ENCODE results near the gene COX19. TPM values are rescaled to one million over a fixed set of nuclear protein-coding genes. Genes with fewer than 3 reads are reported as not detected.
"Not testable (repeated sequence)": the region's sequence is repeated elsewhere in the genome, so short reads cannot be mapped to it uniquely, and the experiment has no call there.

The COX19 gene
- total RNA-seq, 1 experiment from 2014 or later = 4.4 TPM

- no peaks in the 10 kb centered on the region for H3K27me3 ChIP-seq
- DNase-seq = no peak
Observed at GRCh38 chr7:931871-932650, 43.3 kb downstream of the COX19 start.

GRCh38 chr7:930975-931758, 44.2 kb downstream of the COX19 start:
- H3K9me3 ChIP-seq = no peaks in the 10 kb centered on the region
- H3K36me3 ChIP-seq = no peaks in the 10 kb centered on the region
- no peak overlapping the region for H3K4me3 ChIP-seq
- DNase-seq = no peak
- H3K27me3 ChIP-seq = no peaks in the 10 kb centered on the region

More at GRCh38 chr7:931871-932650, 43.3 kb downstream of the COX19 start:
- no peaks in the 10 kb centered on the region for H3K9me3 ChIP-seq
- H3K36me3 ChIP-seq = no peaks in the 10 kb centered on the region
- no peak overlapping the region for H3K4me3 ChIP-seq

DNA sequence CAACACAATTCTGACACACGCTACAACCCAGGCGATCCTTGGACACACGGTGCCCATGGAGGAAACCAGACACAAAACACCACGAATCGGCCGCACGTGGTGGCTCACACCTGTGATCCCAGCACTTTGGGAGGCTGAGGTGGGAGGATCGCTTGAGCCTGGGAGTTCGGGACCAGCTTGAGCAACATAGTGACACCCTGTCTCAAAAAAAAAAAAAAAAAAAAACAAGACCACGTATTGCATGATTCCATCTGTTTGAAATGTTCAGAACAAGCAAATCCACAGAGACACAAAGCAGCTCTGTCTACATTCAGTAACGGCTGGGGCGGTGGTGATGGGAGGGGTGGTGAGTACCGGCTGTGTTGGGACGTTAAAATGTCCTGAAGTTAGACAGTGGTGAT, 46.0 kb downstream of the COX19 start:
- no peak for DNase-seq
- H3K9me3 ChIP-seq = no peaks in the 10 kb centered on the region
- H3K27me3 ChIP-seq = no peaks in the 10 kb centered on the region

GRCh38 chr7:927031-927671, 48.2 kb downstream of the COX19 start:
- Histone ChIP-seq H3K4me3 (no peak overlapping the region), H3K27me3 (no peaks in the 10 kb centered on the region), H3K9me3 (no peaks in the 10 kb centered on the region), H3K36me3 (no peaks in the 10 kb centered on the region)
- no peak for DNase-seq

More for the DNA sequence above, 46.0 kb downstream of the COX19 start:
- Histone ChIP-seq H3K36me3 (no peaks in the 10 kb centered on the region), H3K4me3 (no peak overlapping the region)

- H3K27me3 ChIP-seq = no peaks in the 10 kb centered on the region
Observed at GRCh38 chr7:926061-927030, 49.0 kb downstream of the COX19 start.

DNA sequence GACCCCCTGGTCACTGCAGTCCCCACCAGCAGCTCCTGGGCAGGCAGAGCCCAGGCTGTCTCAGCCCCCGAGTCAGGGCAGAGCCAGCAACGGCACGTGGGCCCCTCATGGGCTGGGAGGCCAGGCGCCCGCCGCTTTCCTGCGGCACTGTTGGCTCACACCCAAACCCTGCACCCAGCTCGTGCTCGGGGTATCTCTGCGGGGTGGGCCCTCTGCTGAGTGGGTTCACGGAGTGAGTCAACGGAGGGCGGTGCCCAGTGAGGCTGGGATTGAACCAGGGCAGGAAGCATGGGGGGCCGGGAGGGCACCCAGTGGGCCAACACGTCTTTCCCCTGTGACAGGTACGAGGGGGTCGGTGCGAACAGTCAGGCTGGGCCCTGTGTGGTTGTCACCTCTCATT, 49.7 kb downstream of the COX19 start:
- Histone ChIP-seq H3K27me3 (no peaks in the 10 kb centered on the region), H3K4me3 (no peak overlapping the region), H3K9me3 (no peaks in the 10 kb centered on the region), H3K36me3 (no peaks in the 10 kb centered on the region)
- no peak for DNase-seq

More at GRCh38 chr7:926061-927030, 49.0 kb downstream of the COX19 start:
- no peak overlapping the region for H3K4me3 ChIP-seq
- DNase-seq = no peak
- H3K36me3 ChIP-seq = no peaks in the 10 kb centered on the region
- H3K9me3 ChIP-seq = no peaks in the 10 kb centered on the region

GRCh38 chr7:924541-925231, 50.7 kb downstream of the COX19 start:
- H3K36me3 ChIP-seq = no peaks in the 10 kb centered on the region
- H3K4me3 ChIP-seq = no peak overlapping the region
- H3K9me3 ChIP-seq = no peaks in the 10 kb centered on the region
- peak; percentile 47 for DNase-seq
- no peaks in the 10 kb centered on the region for H3K27me3 ChIP-seq

GRCh38 chr7:924042-924441, 51.3 kb downstream of the COX19 start:
- not testable (repeated sequence) for H3K36me3 ChIP-seq, DNase-seq, H3K4me3 ChIP-seq, H3K27me3 ChIP-seq, H3K9me3 ChIP-seq

GRCh38 chr7:923108-924041, 52.0 kb downstream of the COX19 start:
- Histone ChIP-seq H3K36me3 (no peaks in the 10 kb centered on the region), H3K9me3 (no peaks in the 10 kb centered on the region), H3K4me3 (no peak overlapping the region), H3K27me3 (no peaks in the 10 kb centered on the region)
- no peak for DNase-seq

DNA sequence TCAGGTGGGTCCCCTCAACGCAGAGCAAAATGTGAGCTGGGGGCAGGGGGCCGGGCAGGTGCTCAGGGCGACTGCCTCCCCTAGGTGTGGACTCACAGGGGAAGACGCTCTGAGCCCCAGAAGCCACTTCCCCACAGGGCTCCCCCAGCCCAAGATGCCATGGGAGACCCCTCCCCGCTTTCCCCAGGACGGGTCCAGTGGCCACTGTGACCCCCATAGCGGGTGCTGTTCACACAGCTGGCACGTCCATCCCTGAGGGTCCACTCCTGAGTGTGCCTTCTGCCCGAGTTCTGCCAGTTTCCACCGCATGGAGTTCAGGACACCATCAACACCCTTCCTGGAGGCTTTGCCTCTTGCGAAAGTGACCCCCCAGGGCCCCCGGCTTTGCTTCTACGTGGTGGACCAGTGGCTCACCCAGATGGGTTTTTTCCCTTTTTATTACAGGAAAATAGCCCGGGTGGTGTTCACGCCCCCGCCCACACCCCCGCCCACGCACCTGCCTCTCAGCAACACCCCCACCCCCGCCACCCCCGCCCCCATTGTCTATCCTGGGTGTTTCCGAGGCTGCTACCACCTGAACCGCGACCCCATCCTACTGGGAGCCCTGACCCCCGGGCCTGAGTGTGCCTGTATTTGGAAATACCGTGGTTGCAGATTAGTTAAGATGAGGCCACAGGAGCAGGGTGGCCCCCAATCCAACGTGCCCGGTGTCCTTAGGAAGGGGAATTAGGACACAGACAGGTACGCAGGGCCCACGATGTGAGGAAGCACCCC, 52.8 kb downstream of the COX19 start:
- Histone ChIP-seq H3K9me3 (no peaks in the 10 kb centered on the region), H3K4me3 (no peak overlapping the region), H3K36me3 (no peaks in the 10 kb centered on the region), H3K27me3 (no peaks in the 10 kb centered on the region)
- no peak for DNase-seq

DNA sequence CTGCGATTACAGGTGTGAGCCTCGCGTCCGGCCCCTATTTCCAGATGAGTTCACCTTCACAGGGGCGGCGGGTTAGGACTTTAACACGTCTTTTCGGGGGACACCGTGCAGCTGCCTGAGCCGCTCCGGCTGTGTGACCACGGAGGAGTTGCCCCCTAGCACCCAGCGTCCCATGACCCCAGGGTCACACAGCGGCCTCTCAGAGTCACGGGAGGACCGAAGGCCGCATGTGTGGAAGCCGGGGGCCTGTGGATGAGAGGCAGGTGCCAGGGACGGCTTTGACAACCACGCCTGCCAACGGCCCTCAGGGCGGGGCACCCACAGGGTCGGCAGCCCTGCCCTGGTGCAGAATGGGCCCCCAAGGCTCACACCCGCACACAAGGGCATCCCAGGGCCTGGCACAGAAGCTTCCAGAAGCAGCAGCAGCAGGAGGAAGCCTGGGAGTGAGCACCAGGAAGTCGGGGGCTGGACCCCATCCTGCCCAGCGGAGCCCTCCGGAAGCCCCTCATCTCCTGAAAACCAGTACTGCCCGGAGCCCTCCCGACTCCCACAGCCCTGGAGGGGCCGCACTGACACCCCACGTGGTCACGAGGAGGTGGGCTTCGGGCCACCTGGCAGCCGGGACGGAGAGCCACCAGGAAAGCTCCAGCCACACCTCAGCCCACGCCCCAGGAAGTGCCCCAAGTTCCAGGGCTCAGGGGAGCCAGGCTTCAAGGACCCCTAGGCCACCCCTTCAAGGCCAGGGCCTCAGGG, 53.6 kb downstream of the COX19 start:
- Histone ChIP-seq H3K36me3 (no peaks in the 10 kb centered on the region), H3K9me3 (no peaks in the 10 kb centered on the region), H3K4me3 (no peak overlapping the region), H3K27me3 (no peaks in the 10 kb centered on the region)
- DNase-seq = no peak

DNA sequence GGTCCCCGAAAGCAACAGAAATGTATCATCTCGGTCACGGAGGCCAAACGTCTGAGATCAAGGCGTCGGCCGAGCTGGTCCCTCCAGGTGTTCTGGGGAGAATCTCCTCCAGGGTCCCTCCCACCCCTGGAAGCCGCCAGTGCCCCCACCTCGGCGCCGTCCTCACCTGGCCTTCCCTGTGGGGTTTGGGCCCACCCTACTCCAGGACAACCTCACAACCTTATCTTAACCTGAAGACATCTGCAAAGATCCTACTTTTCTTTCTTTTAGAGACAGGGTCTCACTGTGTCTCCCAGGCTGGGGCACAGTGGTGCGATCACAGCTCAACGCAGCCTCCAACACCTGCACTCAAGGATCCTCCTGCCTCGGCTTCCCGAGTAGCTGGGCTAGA, 54.3 kb downstream of the COX19 start:
- Histone ChIP-seq H3K9me3 (no peaks in the 10 kb centered on the region), H3K4me3 (no peak overlapping the region), H3K27me3 (no peaks in the 10 kb centered on the region), H3K36me3 (no peaks in the 10 kb centered on the region)
- DNase-seq = no peak

DNA sequence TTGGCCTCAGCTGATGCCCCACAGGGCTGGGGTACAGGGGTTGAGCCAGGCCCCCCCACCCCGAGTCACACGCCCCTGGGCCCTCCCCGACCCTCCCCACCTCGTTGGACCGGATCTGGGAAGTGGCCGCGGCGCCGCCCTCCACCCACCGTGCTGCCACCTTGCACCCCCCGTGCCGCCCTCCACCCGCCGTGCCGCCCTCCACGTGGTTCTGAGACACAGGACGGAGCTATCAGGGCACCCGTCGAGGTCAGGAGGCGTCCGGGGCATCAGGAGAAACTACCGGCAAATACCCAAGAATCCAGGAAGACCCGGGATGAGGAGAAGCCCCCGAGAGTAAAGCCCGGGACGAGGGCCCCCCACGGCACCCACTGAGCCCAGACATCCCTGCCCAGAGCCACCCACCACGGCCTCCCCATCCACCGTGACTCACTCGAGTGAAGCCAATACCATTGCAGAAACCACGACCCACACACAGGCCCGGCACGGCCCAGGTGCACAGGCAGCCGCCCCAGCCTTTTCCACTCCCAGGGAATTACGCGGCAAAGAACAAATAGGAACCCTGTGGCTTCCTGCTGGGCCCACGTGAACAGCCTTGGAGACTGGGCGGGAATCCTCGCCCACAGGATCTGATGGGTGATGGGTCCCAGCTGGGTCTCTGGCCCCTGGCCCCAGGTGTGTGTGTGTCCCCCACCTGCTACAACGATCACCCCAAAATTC, 54.8 kb downstream of the COX19 start:
- no peaks in the 10 kb centered on the region for H3K9me3 ChIP-seq
- no peak overlapping the region for H3K4me3 ChIP-seq
- H3K36me3 ChIP-seq = no peaks in the 10 kb centered on the region
- DNase-seq = no peak
- H3K27me3 ChIP-seq = no peaks in the 10 kb centered on the region

All from MG63 (cell line).